ENCODE results near the gene ARSA. TPM values are rescaled to one million over a fixed set of nuclear protein-coding genes. Genes with fewer than 3 reads are reported as not detected.
A peak's percentile ranks its signal among the peaks of the same experiment; 100 is the strongest.

Gene ARSA
- total and polyA plus RNA-seq, 2 of the 13 experiments (the other 11 are each of a cell fraction or from before 2014, with no cell fraction given), result 9.0 to 11.5 TPM

DNA sequence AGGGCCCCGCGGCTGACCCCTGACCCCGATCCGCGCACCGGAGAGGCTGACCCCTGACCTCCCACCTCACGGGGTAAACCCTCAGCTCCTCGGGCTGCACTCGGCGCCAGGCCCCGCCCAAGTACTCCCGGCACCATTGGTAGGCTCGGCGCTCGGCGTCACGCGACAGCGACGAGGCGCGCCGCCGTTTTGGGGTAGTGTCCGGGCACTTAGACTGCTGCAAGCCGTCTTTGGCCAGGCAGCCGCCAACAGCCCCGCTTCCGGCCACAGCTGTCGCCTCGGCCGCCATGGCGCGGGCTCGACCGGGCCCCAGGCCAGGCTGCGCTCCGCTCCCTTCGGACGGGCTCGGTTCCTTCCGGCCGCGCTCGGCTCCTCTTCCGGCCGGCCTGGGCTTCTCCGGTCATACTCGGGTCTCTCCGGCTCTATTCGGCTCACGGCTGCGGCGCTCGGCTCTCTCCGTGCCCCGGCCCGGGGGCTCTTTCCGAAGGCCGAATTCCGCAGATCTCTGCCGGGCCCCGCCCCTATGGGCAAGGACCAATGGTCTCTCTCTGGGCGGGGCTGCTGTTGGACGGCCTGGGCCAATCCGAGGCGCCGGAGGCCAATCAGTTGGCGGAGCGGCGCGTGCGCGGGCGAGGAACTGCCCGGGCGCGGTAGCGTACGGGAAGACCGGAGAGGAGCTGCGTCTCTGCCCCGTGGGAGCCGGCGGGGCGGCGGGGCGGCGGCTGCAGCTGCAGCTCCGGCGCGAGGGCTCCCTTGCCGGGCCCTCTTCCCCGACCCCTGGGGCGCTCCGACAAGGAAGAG is 45.3 kb downstream of the ARSA start, which contains the start of gene CHKB (continued):
- TF ChIP-seq, protein P1, sequence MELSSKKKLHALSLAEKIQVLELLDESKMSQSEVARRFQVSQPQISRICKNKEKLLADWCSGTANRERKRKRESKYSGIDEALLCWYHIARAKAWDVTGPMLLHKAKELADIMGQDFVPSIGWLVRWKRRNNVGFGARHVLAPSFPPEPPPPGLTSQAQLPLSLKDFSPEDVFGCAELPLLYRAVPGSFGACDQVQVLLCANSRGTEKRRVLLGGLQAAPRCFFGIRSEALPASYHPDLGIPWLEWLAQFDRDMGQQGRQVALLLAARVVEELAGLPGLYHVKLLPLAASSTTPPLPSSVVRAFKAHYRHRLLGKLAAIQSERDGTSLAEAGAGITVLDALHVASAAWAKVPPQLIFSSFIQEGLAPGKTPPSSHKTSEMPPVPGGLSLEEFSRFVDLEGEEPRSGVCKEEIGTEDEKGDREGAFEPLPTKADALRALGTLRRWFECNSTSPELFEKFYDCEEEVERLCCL (CRISPR knock-in tag; IDR thresholded peaks at IDR 0.05; ENCODE audit: borderline replicate concordance), result no peak
- TF ChIP-seq ZNF276 (CRISPR knock-in tag; IDR thresholded peaks at IDR 0.05; ENCODE audit: low read depth) (no peak; the same call in 1 of the 2 replicates), U2AF1 (optimal IDR thresholded peaks at IDR 0.05; ENCODE audit: low read depth, low read length) (no peak), ZNF816 (CRISPR knock-in tag; IDR thresholded peaks at IDR 0.05; ENCODE audit: borderline replicate concordance) (peak; percentile 68; the same call in 1 of the 2 replicates), SNAPC5 (CRISPR knock-in tag; IDR thresholded peaks at IDR 0.05; ENCODE audit: borderline replicate concordance) (no peak; the same call in 1 of the 2 replicates), SSRP1 (CRISPR knock-in tag; IDR thresholded peaks at IDR 0.05) (no peak), FOXC1 (CRISPR knock-in tag; IDR thresholded peaks at IDR 0.05; ENCODE audit: borderline replicate concordance) (peak; percentile 53), SOX5 (CRISPR knock-in tag; IDR thresholded peaks at IDR 0.05; ENCODE audit: borderline replicate concordance) (peak; percentile 7; the same call in 1 of the 2 replicates), KDM4B (CRISPR knock-in tag; IDR thresholded peaks at IDR 0.05) (no peak), MAFG (CRISPR knock-in tag; IDR thresholded peaks at IDR 0.05) (no peak), PAXIP1 (CRISPR knock-in tag; conservative IDR thresholded peaks at IDR 0.05) (peak; percentile 27; the same call in 1 of the 2 replicates), SMARCE1 (IDR thresholded peaks at IDR 0.05; ENCODE audit: borderline replicate concordance) (no peak), ZBTB1 (CRISPR knock-in tag; IDR thresholded peaks at IDR 0.05; ENCODE audit: borderline replicate concordance) (no peak), CCDC6 (CRISPR knock-in tag; IDR thresholded peaks at IDR 0.05) (peak; percentile 19; the same call in 1 of the 2 replicates), RFX3 (CRISPR knock-in tag; IDR thresholded peaks at IDR 0.05) (no peak)
- TF ChIP-seq, protein P2, sequence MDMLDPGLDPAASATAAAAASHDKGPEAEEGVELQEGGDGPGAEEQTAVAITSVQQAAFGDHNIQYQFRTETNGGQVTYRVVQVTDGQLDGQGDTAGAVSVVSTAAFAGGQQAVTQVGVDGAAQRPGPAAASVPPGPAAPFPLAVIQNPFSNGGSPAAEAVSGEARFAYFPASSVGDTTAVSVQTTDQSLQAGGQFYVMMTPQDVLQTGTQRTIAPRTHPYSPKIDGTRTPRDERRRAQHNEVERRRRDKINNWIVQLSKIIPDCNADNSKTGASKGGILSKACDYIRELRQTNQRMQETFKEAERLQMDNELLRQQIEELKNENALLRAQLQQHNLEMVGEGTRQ (IDR thresholded peaks at IDR 0.05; ENCODE audit: low read depth, low read length), result no peak
- TF ChIP-seq, protein P2 (CRISPR knock-in tag; IDR thresholded peaks at IDR 0.05; ENCODE audit: borderline replicate concordance), result no peak; the same call in 1 of the 2 replicates
- TF ChIP-seq, protein P3, sequence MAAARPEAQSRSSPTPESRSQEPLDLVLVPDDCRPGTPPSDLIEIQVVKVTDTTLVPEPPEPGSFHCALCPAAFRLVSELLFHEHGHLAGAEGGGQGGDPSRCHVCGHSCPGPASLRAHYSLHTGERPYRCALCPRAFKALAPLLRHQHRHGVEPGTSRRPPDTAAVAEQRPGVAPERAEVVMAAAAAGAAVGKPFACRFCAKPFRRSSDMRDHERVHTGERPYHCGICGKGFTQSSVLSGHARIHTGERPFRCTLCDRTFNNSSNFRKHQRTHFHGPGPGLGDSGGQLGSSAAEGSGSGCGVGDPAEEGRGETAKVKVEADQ (CRISPR knock-in tag; IDR thresholded peaks at IDR 0.05; ENCODE audit: borderline replicate concordance), result peak; percentile 69; the same call in 1 of the 2 replicates

Measured in HepG2 (cell line).